GM18526 (cell line): ENCODE results near the gene CRISP1.

Source experiments
- POLR2A ChIP-seq: IDR thresholded peaks from 3 replicates; pipeline ENCODE4 v1.6.1; 2011; ENCODE audit not compliant: insufficient read length; ENCODE audit errors: extremely low read depth

The CRISP1 gene

DNA sequence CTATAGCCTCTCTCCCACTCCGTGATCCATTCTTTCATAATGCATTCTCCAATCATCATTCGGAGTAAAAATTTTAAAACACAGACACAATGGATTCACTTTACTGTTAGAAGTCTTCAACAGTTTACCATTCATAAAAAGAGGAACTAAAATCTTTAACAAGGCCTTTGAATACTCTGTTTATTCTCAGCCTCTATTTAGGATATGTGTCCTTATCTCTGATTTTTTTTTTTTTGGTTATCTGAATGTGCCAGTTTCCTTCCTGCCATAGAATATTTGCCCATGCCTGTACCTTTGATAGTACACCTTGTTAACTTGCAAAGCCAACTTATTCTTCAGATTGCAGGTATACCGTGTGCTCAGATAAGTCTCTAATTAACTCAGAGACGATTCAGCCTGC lies 11.1 kb downstream of the CRISP1 start:
- TF ChIP-seq POLR2A = no peak

DNA sequence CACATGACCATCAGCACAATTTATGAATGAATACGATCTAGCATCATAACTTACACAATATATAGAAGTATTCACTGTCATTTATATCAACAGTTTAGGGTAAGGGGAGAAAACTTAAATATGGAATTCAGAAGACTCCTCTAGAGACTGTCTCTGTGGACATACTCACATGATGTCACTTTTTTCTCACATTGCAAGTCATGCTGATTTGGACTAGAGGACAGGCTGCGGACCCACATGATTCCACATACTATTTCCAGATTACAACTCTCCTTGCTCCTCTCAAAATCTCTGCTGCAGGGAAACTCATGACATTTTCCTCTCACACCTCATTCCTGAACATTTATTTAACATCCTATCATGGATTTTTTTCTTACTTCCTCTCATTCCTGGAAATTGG lies 13.4 kb downstream of the CRISP1 start:
- TF ChIP-seq POLR2A = no peak

GRCh38 chr6:49849213-49849907 lies 17.0 kb downstream of the CRISP1 start:
- TF ChIP-seq POLR2A = no peak

- TF ChIP-seq POLR2A = no peak
Measured at GRCh38 chr6:49847673-49848072, 18.7 kb downstream of the CRISP1 start.

- no peak for TF ChIP-seq POLR2A
Measured at GRCh38 chr6:49847014-49847413, 19.3 kb downstream of the CRISP1 start.

DNA sequence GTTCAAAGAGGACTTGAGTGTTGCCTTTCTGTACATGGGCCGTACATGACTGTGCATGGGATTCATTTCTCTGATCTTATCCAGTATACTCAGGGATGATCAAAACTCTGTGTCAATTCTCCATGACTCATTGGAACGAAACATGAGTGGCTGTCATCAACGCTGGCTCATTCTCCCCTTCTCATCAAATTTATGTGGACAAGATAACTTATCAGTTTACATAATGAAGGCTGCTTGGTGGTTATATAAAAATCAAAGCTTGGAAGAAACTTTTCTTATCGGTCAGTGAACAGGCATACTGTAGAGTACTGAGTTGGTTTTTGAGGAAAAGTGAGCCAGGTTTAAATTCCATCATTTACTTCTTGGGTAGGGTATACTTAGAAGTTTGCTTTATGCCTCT lies 24.9 kb downstream of the CRISP1 start:
- TF ChIP-seq POLR2A = no peak

DNA sequence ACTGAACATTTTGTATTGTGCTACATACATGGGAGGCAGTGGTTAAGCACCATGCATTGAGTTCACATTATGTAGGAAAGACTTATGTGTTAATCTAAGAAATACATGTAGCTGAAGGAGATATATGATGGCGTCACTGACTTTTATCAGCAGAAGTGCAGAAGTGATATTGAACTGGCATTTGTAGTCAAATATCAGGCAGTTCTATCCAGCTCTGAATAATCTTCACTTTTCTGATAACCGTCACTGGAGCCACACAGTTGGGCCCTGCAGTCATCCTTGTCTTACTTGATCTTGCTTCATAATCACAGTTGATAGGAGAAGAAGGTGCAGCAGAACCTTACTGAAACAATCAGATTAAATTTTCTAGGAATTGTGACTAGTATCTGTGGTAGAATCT lies 26.4 kb downstream of the CRISP1 start:
- TF ChIP-seq POLR2A = no peak

GRCh38 chr6:49839162-49839561 lies 27.2 kb downstream of the CRISP1 start:
- no peak for TF ChIP-seq POLR2A

- TF ChIP-seq POLR2A = no peak
Measured at GRCh38 chr6:49835140-49835539, 31.2 kb downstream of the CRISP1 start.

DNA sequence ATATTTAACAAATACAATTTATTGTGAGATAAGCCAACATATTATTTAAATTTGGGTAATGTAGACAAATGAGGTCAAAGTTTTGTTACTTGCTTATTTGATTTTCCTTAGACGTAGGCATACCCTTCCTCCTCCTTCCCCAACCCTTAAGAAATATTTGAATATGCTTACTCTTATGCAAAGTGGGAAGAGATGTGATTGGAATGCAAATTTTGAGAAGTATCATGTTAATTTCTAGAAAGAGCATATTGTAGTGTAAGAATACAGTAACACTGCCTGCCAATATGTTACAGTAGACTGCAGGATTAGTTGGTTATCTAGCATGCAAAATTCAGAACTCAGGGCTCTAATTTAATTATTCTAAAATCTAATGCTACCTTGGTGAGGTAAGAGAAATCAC lies 32.9 kb downstream of the CRISP1 start:
- TF ChIP-seq POLR2A = no peak

GRCh38 chr6:49826743-49827406 lies 39.5 kb downstream of the CRISP1 start:
- TF ChIP-seq POLR2A = no peak

DNA sequence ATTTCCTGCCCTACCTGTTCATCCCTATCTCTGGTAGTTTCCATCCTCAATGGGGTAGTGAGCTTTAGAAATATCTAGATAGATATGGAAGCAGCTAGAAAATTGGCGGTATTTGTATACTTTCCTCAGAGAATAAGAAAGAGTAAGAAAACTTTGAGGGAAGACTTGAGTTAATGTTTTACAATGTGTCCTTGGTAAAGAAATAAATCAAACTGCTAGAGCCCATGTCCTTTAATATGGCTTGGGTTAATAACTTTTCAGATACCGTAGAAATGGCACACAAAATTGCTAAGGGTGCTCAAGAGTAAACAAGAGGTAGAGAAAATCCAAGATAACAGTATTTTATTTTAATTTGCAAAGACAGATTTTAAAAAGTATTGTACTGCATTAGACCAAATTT lies 51.2 kb downstream of the CRISP1 start:
- TF ChIP-seq POLR2A = no peak

DNA sequence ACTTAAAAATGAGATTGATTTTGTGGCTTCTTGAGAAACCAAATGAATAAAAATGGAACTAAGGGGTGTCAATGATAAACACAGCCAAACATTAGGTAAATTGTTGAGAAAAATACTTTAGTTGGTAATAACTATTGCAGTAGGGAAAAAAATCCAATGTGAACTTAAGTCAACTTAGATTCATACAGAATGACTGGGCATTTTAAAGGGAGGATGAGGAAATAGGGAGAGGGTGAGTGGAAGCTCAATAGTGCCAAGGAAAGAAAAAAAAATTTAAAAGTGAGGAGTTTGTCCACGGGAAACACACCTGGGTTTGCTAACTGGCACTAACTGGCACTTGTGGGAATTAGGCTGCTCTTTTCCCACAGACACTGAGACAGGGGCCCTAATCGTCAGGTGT lies 53.1 kb downstream of the CRISP1 start:
- TF ChIP-seq POLR2A = no peak

- no peak for TF ChIP-seq POLR2A
Measured at GRCh38 chr6:49806145-49806544, 60.2 kb downstream of the CRISP1 start.

DNA sequence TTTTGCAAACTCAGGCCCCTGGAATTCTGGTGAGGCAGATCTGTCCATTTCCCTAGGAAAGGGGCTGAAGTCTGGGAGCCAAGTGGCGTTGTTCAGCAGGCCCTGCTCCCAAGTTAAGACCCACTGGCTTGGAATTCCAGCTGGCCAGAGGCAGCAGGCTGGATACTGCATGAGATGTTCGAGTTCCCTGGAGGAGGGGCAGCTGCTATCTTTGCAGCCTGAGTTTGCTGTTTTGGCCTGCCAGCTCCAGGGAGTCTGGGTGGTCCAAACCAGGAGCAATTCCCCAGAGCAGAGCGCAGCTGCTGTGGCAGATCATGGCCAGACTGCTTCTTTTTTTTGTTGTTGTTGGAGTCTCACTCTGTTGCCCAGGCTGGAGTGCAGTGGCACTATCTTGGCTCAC lies 61.1 kb downstream of the CRISP1 start:
- TF ChIP-seq POLR2A = no peak

DNA sequence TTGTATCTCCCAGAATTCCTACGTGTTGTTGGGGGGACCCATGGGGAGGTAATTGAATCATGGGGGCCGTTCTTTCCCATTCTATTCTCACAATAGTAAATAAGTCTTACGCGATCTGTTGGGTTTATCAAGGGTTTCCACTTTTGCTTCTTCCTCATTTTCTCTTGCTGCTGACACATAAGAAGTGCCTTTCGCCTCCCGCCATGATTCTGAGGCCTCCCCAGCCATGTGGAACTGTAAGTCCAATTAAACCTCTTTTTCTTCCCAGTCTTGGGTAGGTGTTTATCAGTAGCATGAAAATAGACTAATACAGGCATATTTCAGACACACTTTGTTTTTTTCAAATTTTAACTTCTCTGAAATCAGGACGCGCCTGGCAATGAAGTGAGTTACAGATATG lies 64.8 kb downstream of the CRISP1 start:
- TF ChIP-seq POLR2A = no peak

GRCh38 chr6:49799090-49799489 lies 67.2 kb downstream of the CRISP1 start:
- TF ChIP-seq POLR2A = no peak
